HG03520 (cell line): ENCODE results near the gene SLC35F4.

Experiments used
- ATAC-seq: cut with Tn5 transposase; IDR thresholded peaks from one replicate; pipeline ENCODE4 v1.9.1; 2021; ENCODE audit warnings: mild to moderate bottlenecking, moderate library complexity; ENCODE audit not compliant: unreplicated experiment

SLC35F4 gene

DNA sequence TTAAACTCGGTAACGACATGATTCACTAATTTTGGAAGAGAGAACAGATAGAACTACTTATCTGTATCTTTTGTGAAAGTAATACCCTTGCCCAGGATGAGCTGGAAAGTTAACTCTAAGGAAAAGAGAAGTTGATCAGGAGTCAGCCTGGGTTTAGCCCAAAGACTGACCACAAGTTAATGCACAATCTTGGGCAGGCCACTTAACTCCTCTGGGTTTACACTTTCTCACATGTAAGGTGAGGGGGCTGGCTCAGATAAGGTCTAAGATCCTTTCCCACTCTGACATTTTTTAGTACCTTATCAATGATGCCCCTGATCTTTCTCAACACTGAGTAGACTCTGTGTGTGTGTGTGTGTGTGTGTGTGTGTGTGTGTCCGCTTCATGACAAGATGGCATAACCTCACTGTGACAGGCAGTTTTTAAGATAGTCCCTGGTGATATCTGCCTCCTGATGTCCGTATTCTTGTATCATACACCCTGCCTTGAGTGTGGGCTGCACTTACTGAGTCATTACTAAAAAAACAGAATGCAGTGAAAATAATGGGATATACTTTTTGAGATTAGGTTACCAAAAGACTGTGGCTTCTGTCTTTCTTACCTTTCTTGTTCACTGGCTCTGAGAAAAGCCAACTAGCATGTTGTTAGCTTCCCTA lies 316.0 kb downstream of the SLC35F4 start:
- ATAC-seq, result no peak

DNA sequence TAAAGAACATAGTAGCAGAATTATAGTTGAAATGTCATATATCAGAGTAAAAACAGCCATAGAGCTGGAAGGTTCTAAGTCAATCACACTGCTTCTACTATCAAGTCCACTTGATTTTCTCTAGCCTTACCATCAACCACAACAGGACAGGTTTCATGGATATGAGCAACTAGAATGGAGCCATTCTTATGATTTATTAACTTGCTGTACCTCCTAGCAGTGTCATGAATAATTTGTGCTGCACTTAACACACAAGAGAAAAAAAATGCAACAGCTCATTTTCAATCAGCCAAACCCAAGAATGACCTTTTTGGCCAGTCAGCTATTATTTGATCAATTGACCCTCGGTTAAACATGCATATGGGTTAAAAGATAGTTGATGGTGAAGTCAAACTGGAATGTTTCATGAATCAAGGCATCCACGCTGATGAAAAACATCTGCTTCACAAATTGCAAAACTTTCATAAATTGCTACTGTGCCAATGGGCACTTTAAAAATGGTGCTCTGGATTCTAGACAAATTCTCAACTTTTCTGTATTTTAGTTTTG lies 316.8 kb downstream of the SLC35F4 start:
- ATAC-seq, result no peak

DNA sequence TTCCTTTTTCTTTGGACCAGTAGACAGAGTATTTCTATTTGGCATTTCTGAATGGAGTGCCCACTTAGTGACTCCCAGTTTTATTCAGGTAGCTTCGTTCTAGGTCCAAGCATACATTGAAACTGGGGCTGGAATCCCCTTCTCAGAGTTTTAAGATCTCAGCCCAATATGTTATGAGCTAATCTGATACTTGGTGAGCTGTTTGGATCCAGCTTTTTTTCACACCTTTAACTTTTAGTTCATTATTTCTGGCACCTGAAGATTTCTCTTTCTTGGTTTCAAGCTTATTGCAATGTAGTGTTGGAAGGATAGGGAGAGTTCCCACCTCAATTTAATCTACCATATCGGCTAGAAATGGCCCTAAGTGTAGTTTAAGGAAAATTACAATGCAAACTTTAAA lies 318.8 kb downstream of the SLC35F4 start:
- no peak for ATAC-seq

DNA sequence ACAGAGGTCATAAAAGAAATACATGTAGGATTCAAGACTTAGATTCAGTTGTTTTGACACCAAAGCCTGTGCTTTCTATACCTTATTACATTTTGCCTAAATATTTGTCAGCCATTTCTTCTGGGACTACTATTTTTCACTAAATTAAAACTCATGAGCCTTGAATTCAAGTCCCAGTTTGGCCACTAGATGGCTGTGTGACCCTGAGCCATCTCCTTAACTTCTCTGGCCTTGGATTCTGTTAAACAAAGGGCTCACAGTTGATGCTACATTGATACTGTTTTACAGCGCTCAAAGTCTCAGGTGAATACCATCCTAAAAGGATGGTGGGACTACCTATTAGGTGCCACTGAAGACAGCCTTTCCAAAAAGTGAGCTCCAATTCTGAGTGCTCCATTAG lies 332.7 kb downstream of the SLC35F4 start:
- ATAC-seq, result no peak

DNA sequence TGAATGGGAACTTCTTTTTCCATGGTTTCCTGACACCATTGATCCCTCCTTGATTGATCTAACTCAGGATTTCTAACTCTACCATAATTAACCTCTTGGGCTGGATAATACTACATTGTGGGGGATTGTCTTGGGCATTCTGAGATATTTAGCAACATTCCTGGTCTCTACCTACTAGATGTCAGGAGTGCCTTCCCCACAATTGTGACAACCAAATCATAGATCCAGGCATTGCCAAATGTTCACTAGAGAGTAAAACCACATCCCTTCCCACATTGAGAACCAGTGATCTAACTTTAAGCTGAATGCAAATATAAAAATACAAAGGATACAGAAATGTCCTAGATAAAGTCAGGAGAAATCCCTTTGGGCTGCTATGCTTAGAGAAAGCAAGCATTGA lies 335.3 kb downstream of the SLC35F4 start:
- ATAC-seq, result no peak

DNA sequence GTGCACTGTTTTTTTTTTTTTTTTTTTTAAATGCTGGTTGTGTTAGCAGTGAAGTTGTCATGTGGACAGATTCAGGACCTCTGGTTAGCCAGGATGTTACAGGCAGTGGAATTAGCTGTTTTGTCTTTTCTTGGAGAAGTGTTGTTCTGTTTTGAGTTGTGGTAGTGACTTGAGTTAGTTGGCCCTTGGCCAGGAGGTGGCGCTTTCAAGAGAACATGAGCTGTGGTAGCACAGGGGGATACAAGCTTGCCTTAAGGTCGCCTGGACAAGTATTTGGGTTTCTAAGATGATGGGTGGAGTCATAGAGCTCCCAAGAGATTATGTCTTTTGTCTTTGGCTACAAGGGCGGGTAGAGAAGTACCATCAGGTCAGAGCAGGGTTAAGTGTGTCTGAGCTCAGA lies 338.9 kb downstream of the SLC35F4 start:
- no peak for ATAC-seq

DNA sequence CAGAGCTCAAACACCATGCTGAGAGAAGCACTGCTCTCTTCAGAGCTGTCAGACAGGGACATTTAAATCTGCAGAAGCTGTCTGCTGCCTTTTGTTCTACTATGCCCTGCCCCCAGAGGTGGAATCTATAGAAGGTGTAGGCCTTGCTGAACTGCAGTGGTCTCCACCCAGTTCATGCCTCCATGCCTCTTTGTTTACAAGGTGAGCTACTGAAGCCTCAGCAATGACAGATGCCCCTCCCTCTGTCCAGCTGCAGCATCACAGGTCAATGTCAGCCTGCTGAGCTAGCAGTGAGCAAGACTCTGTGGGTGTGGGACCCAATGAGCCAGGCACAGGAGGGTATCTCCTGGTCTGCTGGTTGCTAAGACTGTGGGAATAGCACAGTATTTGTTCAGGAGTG lies 346.8 kb downstream of the SLC35F4 start:
- no peak for ATAC-seq
